Adrenal gland (tissue), 12 donors: ENCODE results near the gene VPS39. TPM values are rescaled to one million over a fixed set of nuclear protein-coding genes. Genes with fewer than 3 reads are reported as not detected.

Experiments
- DNase-seq, 7 donors: peaks; one replicate each; pipeline ENCODE4 v3.0.0-alpha.2; 2019 to 2020
- H3K27ac ChIP-seq, 5 donors: fragments of 200-600 bp; sonication (generic) in 4 of 5; 1 replicate in 3 of 5; 2 replicates in 2 of 5; pipeline versions ENCODE4 v1.5.1 to v1.8.0; 2016 to 2020; ENCODE audit warnings: mild to moderate bottlenecking in 1 of 5
- H3K27me3 ChIP-seq: fragments of 200-600 bp; 2 replicates; pipeline ENCODE4 v1.8.0; 2021
- H3K36me3 ChIP-seq, 2 donors: fragments of 200-600 bp; replicated peaks in 1 of 2; 1 replicate in 1 of 2; 2 replicates in 1 of 2; pipeline versions ENCODE4 v1.5.1 to v1.8.0; 2018 to 2022
- H3K4me1 ChIP-seq, 2 donors: fragments of 200-600 bp; replicated peaks in 1 of 2; 1 replicate in 1 of 2; 2 replicates in 1 of 2; pipeline versions ENCODE4 v1.5.1 to v1.8.0; 2018 to 2021
- H3K4me3 ChIP-seq, 4 donors: fragments of 200-600 bp; sonication (generic) in 3 of 4; one replicate each; pipeline ENCODE4 v1.5.1; 2016 to 2018
- H3K9me3 ChIP-seq, 3 donors: fragments of 200-600 bp; sonication (generic) in 1 of 3; replicated peaks in 1 of 3; 1 replicate in 2 of 3; 2 replicates in 1 of 3; pipeline versions ENCODE4 v1.5.1 to v1.8.0; 2016 to 2021
- CTCF ChIP-seq, 6 experiments: fragments of 450-650 bp in 4 of 6; fragments of 200-600 bp in 2 of 6; sonication (generic) in 1 of 6; IDR thresholded peaks; 1 replicate in 5 of 6; 2 replicates in 1 of 6; pipeline versions ENCODE4 v1.5.1 to v1.8.0; 2016 to 2021; ENCODE audit warnings: antibody characterized with exemption in 6 of 6, mild to moderate bottlenecking in 2 of 6, moderate library complexity in 1 of 6
- POLR2A ChIP-seq, 2 donors: fragments of 450-650 bp; IDR thresholded peaks; one replicate each; pipeline ENCODE4 v1.6.1; 2017; ENCODE audit warnings: antibody characterized with exemption in 2 of 2, mild to moderate bottlenecking in 2 of 2, moderate library complexity in 1 of 2
- WGBS, 4 donors: extraction: QIAGEN DNeasy Blood & Tissue Kit in 2 of 4; methylation state at CpG; one replicate each; pipeline versions ENCODE4 v1.1.5 to v1.1.7; 2013 to 2017; 5-methylcytosine and 5-hydroxymethylcytosine counted together
- intact Hi-C, 2 donors: fragments of 100-400 bp; cut with DNase I; formaldehyde crosslinking; loops; one replicate each; pipeline versions ENCODE4 v1.14.1 to v1.15.0; 2022 to 2023
- polyA plus RNA-seq, 3 donors: library from polyadenylated mRNA; stranded (reverse); fragments of 200-250 nt in 2 of 3; fragments of 350-450 nt in 1 of 3; fragmentation: Illumina TruSeq in 1 of 3; extraction: RNeasy Lipid Tissue Mini Kit (QIAGEN cat#74804) in 1 of 3; gene quantifications; one replicate each; pipeline ENCODE4 v1.2.3, GENCODE V29; 2013 to 2014
- total RNA-seq, 9 donors: library from RNA; depleted of rRNA in 4 of 9; stranded (reverse); fragments of >200 nt in 4 of 9; fragments of 120-200 nt in 1 of 9; fragmentation: NEBNext Ultra II Directional in 1 of 9; extraction: Animal tissue kit (Norgen Biotek cat#: 25700) in 1 of 9; gene quantifications; one replicate each; pipeline versions ENCODE4 v1.1.0 to v1.2.4, GENCODE V29; 2013 to 2023
- donor health status: healthy with polysubstance abuse.
- donor health status: Bipolar disorder and iron deficiency.
- donor health status: DM: yes; HTN: yes; CAD: no.
- donor health status: DM: no; HTN: no; CAD: no.
- donor health status: DM: no; HTN: no; CAD: no.
- donor health status: DM: yes; HTN: yes; CAD: no.

Gene VPS39
- total and polyA plus RNA-seq, 12 donors: 42.4 to 159 (median 70.4) TPM

- Histone ChIP-seq H3K9me3 (no peaks in the 10 kb centered on the region), H3K27ac (no peak overlapping the region), H3K4me1 (no peaks in the 10 kb centered on the region), H3K36me3 (peaks cover 0 to 29% of the 10 kb centered on the region in 2 donors), H3K4me3 (no peak overlapping the region), H3K27me3 (no peaks in the 10 kb centered on the region)
- 92 to 97% (median 93%) methylated on average over 3 of the region's 3 CpGs for WGBS, 4 donors
- TF ChIP-seq CTCF (IDR thresholded peaks at IDR 0.05) (no peak), POLR2A (IDR thresholded peaks at IDR 0.05) (no peak)
- intact Hi-C loops: no loop called here
- no peak for DNase-seq
Measured at GRCh38 chr15:42193383-42193782, 14.7 kb downstream of the VPS39 start.

DNA sequence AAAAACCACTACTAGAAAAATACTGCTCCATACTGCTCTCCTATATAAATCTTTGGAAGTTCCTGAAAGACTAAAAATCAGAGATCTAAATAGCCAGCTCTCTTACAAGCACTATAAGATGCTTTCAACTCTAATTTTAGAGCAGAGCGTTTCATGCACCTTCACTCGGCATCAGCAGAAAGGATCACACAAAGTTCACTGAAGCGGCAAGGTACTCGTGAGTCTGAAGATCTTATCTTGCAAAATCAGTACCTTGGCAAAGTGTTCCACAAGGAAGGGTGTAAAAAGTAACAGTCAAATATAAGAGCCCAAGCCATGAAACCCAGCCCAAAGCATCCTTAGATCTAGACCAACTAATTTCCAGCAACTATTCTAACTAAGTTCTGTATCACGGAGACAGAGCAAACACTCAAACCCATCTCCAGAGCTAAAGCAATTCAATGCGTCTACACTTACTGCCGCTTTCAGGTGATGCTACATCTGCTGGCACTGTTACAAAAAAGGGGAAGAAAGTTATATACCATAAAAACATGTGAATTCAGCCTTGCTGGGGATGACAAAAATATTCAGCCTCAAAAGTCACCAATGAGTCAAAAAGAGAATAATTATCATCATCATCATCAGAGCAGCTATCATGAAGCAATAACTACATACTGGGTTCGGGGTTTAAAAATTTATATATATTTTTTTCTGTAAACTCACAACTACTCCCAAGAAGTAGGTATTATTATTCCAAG is 16.3 kb downstream of the VPS39 start:
- no peak for DNase-seq
- intact Hi-C loops: no loop called here
- Histone ChIP-seq H3K4me1 (no peaks in the 10 kb centered on the region), H3K4me3 (no peak overlapping the region), H3K27me3 (no peaks in the 10 kb centered on the region), H3K9me3 (no peaks in the 10 kb centered on the region), H3K27ac (no peak overlapping the region), H3K36me3 (peaks cover 0 to 45% of the 10 kb centered on the region in 2 donors)
- 89 to 94% (median 90%) methylated on average over 8 of the region's 8 CpGs for WGBS, 4 donors
- TF ChIP-seq CTCF (IDR thresholded peaks at IDR 0.05) (no peak), POLR2A (IDR thresholded peaks at IDR 0.05) (no peak)

DNA sequence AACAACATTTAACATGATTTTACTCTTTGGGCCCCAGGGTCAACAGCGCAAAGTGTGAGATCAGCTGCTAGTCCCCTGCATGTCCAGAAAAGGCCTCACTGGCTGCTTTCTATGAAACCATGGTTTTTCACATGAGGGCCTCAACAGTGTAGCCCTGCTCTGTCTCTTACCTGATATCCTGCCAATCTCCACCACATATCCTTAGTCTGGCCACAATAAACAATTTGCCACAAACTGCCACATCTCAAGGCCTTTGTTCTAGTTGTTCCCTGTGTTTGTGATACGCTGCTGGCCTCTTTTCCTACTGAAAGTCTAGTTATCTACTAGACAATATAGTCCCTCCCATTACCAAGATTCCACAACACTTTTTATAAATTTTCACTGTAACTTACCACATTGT is 17.7 kb downstream of the VPS39 start:
- no peaks in the 10 kb centered on the region for H3K27me3 ChIP-seq
- DNase-seq: no peak
- no peaks in the 10 kb centered on the region for H3K4me1 ChIP-seq
- peaks cover 0 to 59% of the 10 kb centered on the region in 2 donors for H3K36me3 ChIP-seq
- intact Hi-C loops: no loop called here
- TF ChIP-seq POLR2A (IDR thresholded peaks at IDR 0.05) (no peak), CTCF (IDR thresholded peaks at IDR 0.05) (no peak)
- H3K4me3 ChIP-seq: no peak overlapping the region
- no peak overlapping the region for H3K27ac ChIP-seq
- WGBS, 4 donors: 89 to 97% (median 96%) methylated on average over 2 of the region's 2 CpGs
- no peaks in the 10 kb centered on the region for H3K9me3 ChIP-seq

GRCh38 chr15:42185801-42186200 is 22.3 kb downstream of the VPS39 start:
- Histone ChIP-seq H3K27me3 (no peaks in the 10 kb centered on the region), H3K9me3 (no peaks in the 10 kb centered on the region), H3K4me1 (no peaks in the 10 kb centered on the region), H3K4me3 (no peak overlapping the region), H3K36me3 (peaks cover 0 to 91% of the 10 kb centered on the region in 2 donors), H3K27ac (no peak overlapping the region)
- intact Hi-C loops: no loop called here
- no peak for TF ChIP-seq POLR2A (IDR thresholded peaks at IDR 0.05)
- TF ChIP-seq CTCF (IDR thresholded peaks at IDR 0.05): no peak
- 95 to 100% (median 98%) methylated on average over 1 of the region's 1 CpG for WGBS, 4 donors
- DNase-seq: no peak
